Fibroblast of mammary gland (primary cell): ENCODE measurements around the gene PTPRD.

Experiments used
- DNase-seq: peaks from one replicate; pipeline ENCODE4 v3.0.0-alpha.2; 2010; ENCODE audit warnings: low read depth
- H3K4me3 ChIP-seq: 2 replicates; pipeline ENCODE4 v1.5.1; 2011; ENCODE audit warnings: low read depth, mild to moderate bottlenecking, low read length, moderate library complexity; ENCODE audit not compliant: control insufficient read depth
- CTCF ChIP-seq: conservative IDR thresholded peaks from 2 replicates; pipeline ENCODE4 v1.5.1; 2011; ENCODE audit warnings: low read depth, low read length, inconsistent platforms; ENCODE audit not compliant: control insufficient read depth, insufficient read depth

PTPRD gene

GRCh38 chr9:8424786-8425410, 2187.9 kb downstream of the PTPRD start:
- TF ChIP-seq CTCF: no peak
- no peak overlapping the region for H3K4me3 ChIP-seq
- DNase-seq: no peak

GRCh38 chr9:8420416-8420815, 2192.4 kb downstream of the PTPRD start:
- no peak overlapping the region for H3K4me3 ChIP-seq
- DNase-seq: no peak
- TF ChIP-seq CTCF: no peak

- TF ChIP-seq CTCF: no peak
- no peak overlapping the region for H3K4me3 ChIP-seq
- peak; percentile 67 for DNase-seq
These were observed 2193.1 kb downstream of the PTPRD start for GRCh38 chr9:8419596-8420275.

GRCh38 chr9:8417341-8417740, 2195.5 kb downstream of the PTPRD start:
- no peak for DNase-seq
- TF ChIP-seq CTCF: no peak
- no peak overlapping the region for H3K4me3 ChIP-seq

GRCh38 chr9:8412327-8412726, 2200.5 kb downstream of the PTPRD start:
- no peak for TF ChIP-seq CTCF
- no peak for DNase-seq
- no peak overlapping the region for H3K4me3 ChIP-seq

- no peak for DNase-seq
- TF ChIP-seq CTCF: no peak
- no peak overlapping the region for H3K4me3 ChIP-seq
These were observed 2204.1 kb downstream of the PTPRD start for GRCh38 chr9:8408575-8409190.
